ENCODE data around the gene NUP50.

Gene NUP50

GRCh38 chr22:45192701-45193187 lies 29.0 kb downstream of the NUP50 start:
- no peak for DNase-seq (ENCODE audit: low read depth in 1 of 2, low spot score in 1 of 2)

GRCh38 chr22:45194686-45195085 lies 31.0 kb downstream of the NUP50 start:
- DNase-seq (ENCODE audit: low read depth in 1 of 2, low spot score in 1 of 2) = no peak

- DNase-seq (ENCODE audit: low read depth in 1 of 2, low spot score in 1 of 2) = no peak
These were observed 31.9 kb downstream of the NUP50 start for GRCh38 chr22:45195616-45196015.

DNA sequence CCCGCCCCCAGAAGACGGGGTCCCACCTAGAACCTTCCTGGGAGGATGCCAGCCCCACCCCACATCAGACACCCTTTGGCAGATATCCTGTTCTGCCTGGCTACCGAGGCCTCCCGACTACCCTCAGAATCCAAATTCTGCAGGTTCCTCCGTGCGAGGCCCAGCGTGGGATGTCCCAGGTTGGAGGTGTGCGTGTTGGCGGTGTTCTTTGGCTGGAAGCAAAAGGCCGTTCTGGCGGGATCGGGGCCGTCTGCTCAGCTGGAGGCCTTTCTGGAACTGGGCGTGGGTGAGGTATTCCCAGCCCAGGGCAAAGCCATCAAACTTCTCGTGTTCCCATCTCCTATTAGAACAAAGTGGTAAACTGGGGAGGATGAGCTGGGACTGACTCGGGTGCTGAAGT lies 32.6 kb downstream of the NUP50 start:
- DNase-seq (ENCODE audit: low read depth in 1 of 2, low spot score in 1 of 2) = no peak

DNA sequence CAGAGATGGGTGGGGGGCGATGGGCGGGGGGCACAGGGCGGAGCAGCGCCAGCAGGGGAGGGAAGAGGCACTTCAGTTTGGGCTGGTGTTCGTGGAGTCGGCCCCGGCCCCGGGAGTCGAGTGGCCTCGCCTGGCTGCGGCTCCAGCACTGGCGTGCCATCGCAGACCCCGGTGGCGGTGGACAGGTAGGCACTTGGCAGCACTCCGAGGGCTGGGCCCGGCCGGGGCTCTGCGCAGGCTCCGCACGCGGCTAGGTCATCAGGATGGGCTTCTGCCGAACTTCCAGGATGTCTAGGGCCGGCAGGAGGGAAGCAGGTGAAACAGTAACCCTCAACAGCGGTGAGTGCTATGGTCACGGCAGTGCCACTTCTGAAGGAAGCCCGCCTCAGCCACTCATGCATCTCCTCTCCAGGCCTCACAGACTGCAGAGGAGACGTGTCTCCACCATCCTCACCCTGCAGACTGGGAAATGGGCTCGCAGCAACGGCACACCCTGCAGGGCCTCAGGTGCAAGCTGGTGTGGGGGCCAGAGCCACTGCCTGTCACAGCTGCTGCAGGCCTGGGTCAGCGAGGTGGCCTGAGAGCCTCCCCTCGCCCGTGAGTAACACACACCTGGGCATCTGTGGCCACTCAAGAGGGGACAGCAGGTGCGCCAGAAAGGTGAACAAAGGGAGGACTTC lies 33.3 kb downstream of the NUP50 start:
- DNase-seq (ENCODE audit: low read depth in 1 of 2, low spot score in 1 of 2) = no peak

GRCh38 chr22:45197606-45198462 lies 34.1 kb downstream of the NUP50 start:
- DNase-seq (ENCODE audit: low read depth in 1 of 2, low spot score in 1 of 2) = no peak

- DNase-seq (ENCODE audit: low read depth in 1 of 2, low spot score in 1 of 2) = no peak
These were observed 34.7 kb downstream of the NUP50 start for GRCh38 chr22:45198463-45198795.

GRCh38 chr22:45199723-45200122 lies 36.0 kb downstream of the NUP50 start:
- DNase-seq (ENCODE audit: low read depth in 1 of 2, low spot score in 1 of 2) = no peak

GRCh38 chr22:45200230-45200629 lies 36.5 kb downstream of the NUP50 start:
- DNase-seq (ENCODE audit: low read depth in 1 of 2, low spot score in 1 of 2) = no peak

- DNase-seq (ENCODE audit: low read depth in 1 of 2, low spot score in 1 of 2) = no peak
These were observed 37.3 kb downstream of the NUP50 start for GRCh38 chr22:45200860-45201511.

- no peak for DNase-seq (ENCODE audit: low read depth in 1 of 2, low spot score in 1 of 2)
These were observed 38.1 kb downstream of the NUP50 start for GRCh38 chr22:45201678-45202332.

DNA sequence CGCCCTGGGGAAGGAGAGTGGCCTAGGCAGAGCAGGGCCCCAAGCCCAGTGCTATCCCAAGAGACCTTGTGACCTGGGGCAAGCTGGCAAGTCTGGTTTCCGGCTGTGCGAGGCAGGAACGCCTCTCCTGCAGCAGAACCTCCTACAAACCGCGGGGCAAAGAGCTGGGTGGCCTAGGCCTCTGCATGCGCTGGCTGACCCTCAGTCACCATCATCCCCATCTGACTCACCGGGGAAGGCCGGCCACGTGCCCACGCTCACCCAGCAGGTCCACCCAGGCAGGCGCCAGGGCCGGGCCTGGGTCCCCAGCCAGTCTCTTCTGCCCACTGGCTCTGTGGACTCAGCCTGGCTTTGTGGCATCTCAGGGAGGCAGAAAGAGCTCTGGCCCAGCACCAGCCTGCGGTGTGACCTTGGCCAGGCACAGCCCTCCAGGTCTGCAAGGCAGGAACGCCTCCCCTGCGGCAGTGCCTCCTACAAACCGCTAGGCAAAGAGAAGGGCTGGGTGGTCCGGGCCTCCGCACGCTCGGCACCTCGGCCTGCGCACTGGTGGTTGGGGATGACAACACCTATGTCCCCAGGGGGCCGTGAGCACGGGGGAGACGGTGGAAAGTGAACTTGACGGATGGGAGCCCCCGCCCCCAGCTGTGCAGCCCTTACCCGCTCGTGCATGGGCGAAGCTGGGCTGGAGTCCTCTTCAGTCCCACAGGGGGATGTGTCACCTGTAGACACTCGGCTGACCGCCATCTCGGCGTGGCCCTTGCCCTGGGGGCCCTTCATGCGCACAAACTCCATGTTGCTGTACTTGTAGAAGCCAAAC lies 38.8 kb downstream of the NUP50 start:
- no peak for DNase-seq (ENCODE audit: low read depth in 1 of 2, low spot score in 1 of 2)

GRCh38 chr22:45203150-45203951 lies 39.6 kb downstream of the NUP50 start:
- DNase-seq (ENCODE audit: low read depth in 1 of 2, low spot score in 1 of 2) = no peak

- no peak for DNase-seq (ENCODE audit: low read depth in 1 of 2, low spot score in 1 of 2)
These were observed 40.5 kb downstream of the NUP50 start for GRCh38 chr22:45204241-45204640.

DNA sequence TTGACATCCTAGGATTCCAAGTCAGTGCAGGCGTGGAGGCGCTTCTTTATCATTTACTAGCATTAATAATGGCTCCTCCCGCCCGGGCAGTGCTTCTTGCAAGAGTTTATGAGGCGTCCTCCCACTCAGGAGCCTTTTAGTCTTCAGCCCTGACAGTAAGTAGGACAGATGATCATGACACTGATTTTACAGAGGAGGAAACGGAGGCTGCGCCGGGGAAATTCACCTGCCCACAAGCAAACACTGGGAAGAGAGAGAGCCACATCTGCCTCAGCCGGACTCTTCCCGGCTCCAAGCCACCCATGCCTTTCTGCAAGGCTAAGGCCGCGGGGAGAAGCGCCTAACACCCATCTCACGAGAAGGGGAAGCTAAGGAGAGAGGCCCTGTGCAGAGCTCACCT lies 41.1 kb downstream of the NUP50 start:
- DNase-seq (ENCODE audit: low read depth in 1 of 2, low spot score in 1 of 2) = no peak

DNA sequence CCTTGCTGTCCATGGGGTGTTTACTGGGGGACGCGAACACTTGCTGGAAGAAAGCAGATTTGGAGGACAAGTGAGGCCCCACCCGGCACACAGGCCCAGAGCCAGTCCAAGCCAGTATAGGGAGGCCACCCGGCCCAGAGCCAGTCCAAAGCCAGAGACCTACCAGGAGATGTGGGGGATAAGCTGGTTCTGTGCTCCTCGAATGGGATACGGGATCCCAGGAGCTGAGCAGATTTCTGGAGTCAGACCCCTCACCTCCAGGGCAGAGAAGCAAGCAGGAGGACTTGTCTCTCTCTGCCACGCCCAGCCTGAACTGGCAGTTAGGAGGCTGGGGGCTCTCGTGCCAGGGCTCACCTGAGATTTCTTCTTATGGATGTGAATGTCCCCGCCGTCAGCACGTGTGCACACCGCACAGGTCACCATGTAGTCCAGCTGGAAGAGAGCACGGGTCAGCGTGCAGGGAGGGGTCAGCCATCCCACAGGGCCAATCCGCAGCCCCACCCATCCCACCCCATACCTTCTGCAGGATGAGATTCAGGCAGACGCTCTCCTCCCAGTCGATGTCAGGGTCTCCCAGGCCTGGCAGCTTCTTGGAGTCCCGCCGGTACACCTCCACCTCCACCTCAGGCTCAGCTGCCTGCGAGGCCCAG lies 41.7 kb downstream of the NUP50 start:
- no peak for DNase-seq (ENCODE audit: low read depth in 1 of 2, low spot score in 1 of 2)

- no peak for DNase-seq (ENCODE audit: low read depth in 1 of 2, low spot score in 1 of 2)
These were observed 42.5 kb downstream of the NUP50 start for GRCh38 chr22:45206233-45206632.

DNA sequence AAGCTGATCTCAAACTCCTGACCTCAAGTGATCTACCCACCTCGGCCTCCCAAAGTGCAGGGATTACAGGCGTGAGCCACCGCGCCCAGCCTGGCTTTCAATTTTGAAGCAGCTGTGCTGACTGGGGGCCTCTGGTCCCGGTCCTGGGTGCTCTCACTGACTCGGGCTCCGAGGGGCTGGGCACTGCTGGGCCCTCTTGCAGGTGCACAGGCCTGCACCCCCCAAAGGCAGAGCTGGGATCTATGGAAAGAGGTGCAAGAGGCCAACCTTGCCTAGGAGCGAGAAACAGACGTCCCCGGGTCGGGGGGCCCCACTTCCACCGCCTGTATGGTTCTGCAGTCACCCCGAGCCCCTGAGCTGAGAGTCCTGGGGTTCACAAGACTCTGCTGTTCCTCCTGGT lies 43.8 kb downstream of the NUP50 start:
- no peak for DNase-seq (ENCODE audit: low read depth in 1 of 2, low spot score in 1 of 2)

GRCh38 chr22:45207981-45208664 lies 44.4 kb downstream of the NUP50 start:
- no peak for DNase-seq (ENCODE audit: low read depth in 1 of 2, low spot score in 1 of 2)
